Testis (tissue), 2 donors: ENCODE results near the gene INPP5A.

Experiments
- POLR2A ChIP-seq: fragments of 450-650 bp; IDR thresholded peaks from one replicate; pipeline ENCODE4 v1.6.1; 2017; ENCODE audit warnings: antibody characterized with exemption, mild to moderate bottlenecking, moderate library complexity
- TF ChIP-seq, protein P1 (sequence below), 3 experiments: fragments of 450-650 bp in 2 of 3; fragments of 200-600 bp in 1 of 3; sonication (generic) in 1 of 3; IDR thresholded peaks; one replicate each; pipeline ENCODE4 v1.5.1; 2016 to 2019; ENCODE audit warnings: antibody characterized with exemption in 3 of 3, mild to moderate bottlenecking in 2 of 3, moderate library complexity in 1 of 3

DNA sequence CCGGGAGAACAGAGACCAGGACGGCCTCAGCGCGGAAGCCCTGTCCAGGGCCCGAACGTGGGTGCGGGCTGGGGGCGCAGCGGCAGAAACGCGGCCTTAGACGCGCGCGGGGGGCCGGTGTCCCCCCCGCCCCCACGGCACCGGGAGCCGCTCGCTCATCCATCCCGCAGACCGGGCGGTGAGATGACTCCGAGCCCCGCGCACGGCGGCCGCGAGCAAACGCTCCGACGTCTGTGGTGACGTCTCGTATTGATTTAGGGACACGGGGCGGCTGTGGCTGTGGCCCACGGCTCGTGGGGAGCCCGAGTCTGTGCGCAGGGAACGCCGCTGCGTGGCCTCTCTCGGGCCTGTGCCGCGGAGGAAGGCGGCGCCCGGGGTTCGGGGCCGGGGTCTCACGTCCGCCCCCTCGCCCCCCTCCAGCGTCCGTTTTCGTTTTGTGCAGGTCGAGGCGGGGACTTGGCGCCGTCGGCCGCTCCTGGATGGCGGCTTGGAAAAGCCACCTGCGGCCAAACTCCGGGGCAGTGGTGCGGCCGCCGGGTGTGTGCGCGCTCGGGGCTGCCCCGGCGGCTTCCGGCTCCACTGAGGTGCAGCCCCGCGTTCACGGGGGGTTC is 249.4 kb downstream of the INPP5A start:
- TF ChIP-seq, protein P1, sequence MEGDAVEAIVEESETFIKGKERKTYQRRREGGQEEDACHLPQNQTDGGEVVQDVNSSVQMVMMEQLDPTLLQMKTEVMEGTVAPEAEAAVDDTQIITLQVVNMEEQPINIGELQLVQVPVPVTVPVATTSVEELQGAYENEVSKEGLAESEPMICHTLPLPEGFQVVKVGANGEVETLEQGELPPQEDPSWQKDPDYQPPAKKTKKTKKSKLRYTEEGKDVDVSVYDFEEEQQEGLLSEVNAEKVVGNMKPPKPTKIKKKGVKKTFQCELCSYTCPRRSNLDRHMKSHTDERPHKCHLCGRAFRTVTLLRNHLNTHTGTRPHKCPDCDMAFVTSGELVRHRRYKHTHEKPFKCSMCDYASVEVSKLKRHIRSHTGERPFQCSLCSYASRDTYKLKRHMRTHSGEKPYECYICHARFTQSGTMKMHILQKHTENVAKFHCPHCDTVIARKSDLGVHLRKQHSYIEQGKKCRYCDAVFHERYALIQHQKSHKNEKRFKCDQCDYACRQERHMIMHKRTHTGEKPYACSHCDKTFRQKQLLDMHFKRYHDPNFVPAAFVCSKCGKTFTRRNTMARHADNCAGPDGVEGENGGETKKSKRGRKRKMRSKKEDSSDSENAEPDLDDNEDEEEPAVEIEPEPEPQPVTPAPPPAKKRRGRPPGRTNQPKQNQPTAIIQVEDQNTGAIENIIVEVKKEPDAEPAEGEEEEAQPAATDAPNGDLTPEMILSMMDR (IDR thresholded peaks at IDR 0.05): no peak
- TF ChIP-seq POLR2A: no peak
